Measurements from ENCODE around the gene CDH4.

The CDH4 gene

GRCh38 chr20:61284752-61285151, 32.7 kb downstream of the CDH4 start:
- DNase-seq = no peak

GRCh38 chr20:61285152-61285645, 33.1 kb downstream of the CDH4 start:
- DNase-seq = no peak

GRCh38 chr20:61285691-61286090, 33.6 kb downstream of the CDH4 start:
- DNase-seq = no peak

GRCh38 chr20:61287583-61288275, 35.7 kb downstream of the CDH4 start:
- DNase-seq = no peak

- no peak for DNase-seq
These were observed 36.3 kb downstream of the CDH4 start for GRCh38 chr20:61288331-61288784.

- DNase-seq = no peak
These were observed 37.1 kb downstream of the CDH4 start for GRCh38 chr20:61289166-61289565.

- no peak for DNase-seq
These were observed 38.7 kb downstream of the CDH4 start for GRCh38 chr20:61290721-61291120.

GRCh38 chr20:61291166-61291829, 39.2 kb downstream of the CDH4 start:
- DNase-seq = no peak

- DNase-seq = no peak
These were observed 40.3 kb downstream of the CDH4 start for GRCh38 chr20:61292391-61292790.

GRCh38 chr20:61292821-61293612, 41.0 kb downstream of the CDH4 start:
- DNase-seq = no peak

- DNase-seq = no peak
These were observed 41.9 kb downstream of the CDH4 start for GRCh38 chr20:61293951-61294350.

GRCh38 chr20:61295249-61295648, 43.2 kb downstream of the CDH4 start:
- no peak for DNase-seq

GRCh38 chr20:61295682-61296628, 43.9 kb downstream of the CDH4 start:
- no peak for DNase-seq

- no peak for DNase-seq
These were observed 44.6 kb downstream of the CDH4 start for GRCh38 chr20:61296629-61297019.

- DNase-seq = no peak
These were observed 45.4 kb downstream of the CDH4 start for GRCh38 chr20:61297491-61297890.

- DNase-seq = no peak
These were observed 45.9 kb downstream of the CDH4 start for GRCh38 chr20:61297986-61298385.

GRCh38 chr20:61298661-61299060, 46.6 kb downstream of the CDH4 start:
- DNase-seq = no peak

- no peak for DNase-seq
These were observed 47.0 kb downstream of the CDH4 start for GRCh38 chr20:61299104-61299503.

GRCh38 chr20:61299618-61300017, 47.6 kb downstream of the CDH4 start:
- no peak for DNase-seq

GRCh38 chr20:61300293-61300692, 48.2 kb downstream of the CDH4 start:
- DNase-seq = no peak

GRCh38 chr20:61300709-61301108, 48.6 kb downstream of the CDH4 start:
- no peak for DNase-seq

- DNase-seq = no peak
These were observed 49.9 kb downstream of the CDH4 start for GRCh38 chr20:61301711-61302525.

Measured in stimulated activated CD4-positive, alpha-beta T cell treated with anti-CD3 and anti-CD28 coated beads, Interleukin-4, amount 100 ng/mL, for 24 hours (primary cell).